ENCODE measurements around the gene KRT7.

The KRT7 gene

DNA sequence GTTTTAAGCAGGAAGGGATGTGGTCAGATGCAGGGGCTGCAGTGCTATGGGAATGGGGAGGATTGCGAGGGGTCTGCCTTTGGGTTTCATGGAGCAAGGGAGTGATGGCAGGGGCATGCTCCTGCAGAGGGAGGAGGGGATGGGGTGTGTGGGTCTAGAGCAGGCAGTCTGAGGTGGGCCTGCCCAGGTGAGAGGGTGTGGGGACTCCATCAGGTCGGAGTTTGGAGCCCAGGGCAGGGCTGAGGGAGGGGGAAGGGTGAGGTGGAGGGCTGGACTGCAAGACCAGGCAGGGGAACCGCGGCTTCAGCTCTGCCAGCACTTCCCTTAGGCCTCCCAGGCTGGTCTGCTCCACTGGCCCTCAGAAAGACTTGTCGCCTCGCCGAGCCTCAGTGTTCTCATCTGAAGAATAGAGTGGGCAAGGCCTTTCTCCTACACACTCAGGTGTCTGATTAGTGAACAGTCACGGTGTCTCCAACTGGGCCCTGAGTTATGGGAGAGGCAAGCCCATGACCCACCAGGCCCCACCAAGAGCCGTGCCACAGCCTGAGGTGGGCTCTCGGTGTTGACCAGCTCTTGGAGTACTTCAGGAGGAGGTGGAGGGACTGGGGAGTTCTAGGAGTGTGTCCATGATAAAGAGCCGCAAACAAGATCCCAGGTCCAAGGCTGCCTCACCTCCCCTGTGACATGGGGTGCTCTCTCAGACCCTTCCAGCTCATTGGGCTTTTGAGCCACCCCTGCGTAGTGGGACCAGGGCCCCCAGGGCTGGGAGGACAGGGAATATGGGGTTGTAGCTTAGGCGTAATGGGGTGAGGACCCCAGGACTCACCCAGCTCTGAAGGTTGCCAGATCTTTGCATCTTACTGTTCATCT lies 21.1 kb upstream of the KRT7 start:
- DNase-seq = no peak

DNA sequence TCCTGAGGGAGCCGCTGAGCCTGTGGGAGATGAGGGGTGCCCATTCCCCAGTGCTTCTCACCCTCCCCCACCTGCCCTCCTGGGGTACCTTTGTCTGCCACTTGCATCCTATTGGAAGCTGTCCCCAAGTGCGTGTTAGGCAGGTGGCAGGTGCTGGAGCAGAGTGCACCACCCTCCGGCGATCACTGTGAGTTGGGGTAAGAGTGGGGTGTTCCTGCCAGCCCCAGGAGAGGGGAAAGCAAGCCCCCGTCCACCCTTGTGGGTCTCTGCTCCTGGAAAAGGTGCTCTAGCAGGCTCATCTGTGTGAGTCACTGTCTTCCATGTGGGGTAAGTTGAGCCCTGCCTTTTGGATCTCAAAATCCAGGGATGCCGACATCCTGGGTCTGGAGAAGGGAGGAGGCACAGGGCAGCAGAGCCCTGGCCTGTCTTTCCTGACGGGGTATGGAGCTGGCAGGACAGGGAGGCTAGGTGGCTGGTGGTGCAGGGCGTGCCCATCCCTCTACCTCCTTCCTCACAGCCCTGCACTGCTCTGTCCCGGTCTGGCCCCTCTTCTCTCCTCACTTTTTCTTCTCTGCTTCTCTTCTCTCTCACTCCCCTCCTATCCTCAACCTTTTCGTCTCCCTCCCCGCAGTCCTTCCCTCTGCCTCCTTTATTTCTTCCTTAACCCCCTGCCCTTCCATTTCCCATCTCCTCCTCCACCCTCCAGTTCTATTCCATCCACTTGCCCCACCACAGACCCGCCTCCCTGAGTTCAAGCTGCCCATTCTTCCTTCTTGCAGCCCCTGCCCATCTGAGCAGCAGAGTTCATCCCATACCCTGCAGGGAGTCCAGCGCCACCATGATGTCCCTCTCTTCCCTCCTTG lies 20.1 kb upstream of the KRT7 start:
- no peak for DNase-seq

DNA sequence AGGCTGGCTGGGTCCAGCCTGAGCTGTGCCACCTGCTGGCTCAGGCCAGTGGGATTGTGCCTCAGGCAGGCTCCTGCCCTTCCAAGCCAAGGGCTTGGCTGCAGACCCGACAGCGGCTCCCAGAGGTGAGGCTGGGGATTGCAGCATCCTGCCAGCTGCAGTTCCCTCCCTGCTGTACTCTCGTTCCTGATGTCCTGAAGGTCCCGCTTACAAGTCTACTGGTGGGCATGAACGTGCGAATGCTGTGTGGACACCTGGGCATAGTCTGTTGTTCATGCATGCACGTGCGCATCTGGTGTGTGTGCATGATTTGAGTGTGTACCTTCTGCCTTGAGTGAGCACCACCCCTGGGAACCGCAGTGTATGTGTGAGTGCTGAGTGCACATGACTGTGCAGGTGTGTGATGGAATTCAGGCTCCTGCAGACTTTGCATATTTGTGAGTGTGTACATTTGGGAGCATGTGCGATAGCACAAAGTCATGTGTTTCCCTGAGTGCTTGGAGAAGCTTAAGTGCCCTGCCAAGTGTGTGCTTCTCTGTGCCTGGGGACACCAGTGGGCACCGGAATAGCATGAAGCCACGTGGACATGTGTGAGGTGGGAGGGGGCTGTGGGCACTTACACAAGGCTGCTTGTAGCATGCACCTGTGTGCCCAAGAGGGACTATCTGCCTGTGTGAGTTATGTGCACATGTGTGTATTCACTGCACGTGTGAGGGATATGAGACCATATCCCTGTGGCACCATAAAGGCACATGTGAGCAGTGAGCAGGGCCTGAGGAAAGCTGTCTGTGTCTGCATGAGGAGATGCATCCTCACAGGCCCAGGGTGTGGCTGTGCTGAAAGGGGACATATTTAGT lies 19.3 kb upstream of the KRT7 start:
- DNase-seq = peak; percentile 75

DNA sequence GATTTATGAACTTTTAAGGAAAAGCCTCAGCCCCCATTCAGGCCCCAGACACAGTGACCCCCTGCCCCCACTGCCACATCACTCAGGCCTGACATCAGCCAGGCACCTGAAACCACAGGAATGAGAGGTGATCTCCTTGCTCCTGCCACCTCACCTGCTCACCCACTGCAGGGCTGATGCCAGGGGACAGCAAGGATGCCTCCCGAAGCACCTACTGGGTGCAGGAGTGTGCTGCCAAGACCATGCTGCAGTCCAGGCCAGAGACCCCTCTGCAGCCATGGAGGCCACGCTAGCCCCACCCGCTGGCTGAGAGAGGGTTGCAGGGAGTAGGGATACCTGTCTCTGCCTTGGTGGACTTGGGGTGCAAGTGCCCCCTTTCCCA lies 18.6 kb upstream of the KRT7 start:
- DNase-seq = no peak

DNA sequence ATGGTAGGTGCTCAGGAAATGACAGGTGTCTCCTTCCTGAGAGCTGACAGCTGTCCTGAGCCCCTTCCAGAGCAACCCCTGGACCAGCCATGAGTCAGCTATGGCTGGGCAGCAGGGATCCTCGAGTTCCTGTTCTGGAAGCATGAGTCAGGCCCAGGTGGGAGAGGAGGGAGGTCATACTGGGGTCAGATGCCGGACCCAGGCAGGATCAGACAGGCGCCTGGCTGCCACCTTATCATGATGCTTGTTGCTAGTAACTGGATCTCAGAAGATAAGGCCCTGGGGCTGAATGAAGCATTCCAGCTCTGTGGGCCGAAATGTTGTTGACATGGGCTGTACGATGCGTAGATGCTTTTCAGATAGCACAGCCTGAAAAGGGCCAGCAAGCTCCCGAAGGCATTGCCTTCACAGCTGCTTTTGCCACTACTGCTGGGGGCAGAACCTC lies 17.4 kb upstream of the KRT7 start:
- DNase-seq = no peak

DNA sequence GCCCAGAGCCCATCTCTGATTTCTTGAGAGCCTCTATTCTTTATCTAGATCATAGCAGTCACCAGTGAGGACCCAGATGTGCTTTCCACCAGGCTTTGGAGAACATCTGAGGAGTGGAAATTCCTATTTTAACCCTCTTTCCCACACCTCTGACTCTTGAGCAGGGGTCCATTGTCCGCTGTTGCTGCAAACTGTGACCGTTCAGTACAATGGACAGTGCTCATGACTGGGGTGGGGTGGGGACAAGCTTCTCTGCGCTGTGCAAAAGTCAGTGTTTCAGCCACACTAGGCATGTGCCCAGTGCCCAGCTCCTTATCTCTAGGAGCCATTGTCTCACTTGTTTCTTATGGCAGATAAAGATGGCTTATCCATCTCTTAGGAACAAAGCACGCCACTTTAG lies 16.9 kb upstream of the KRT7 start:
- no peak for DNase-seq

DNA sequence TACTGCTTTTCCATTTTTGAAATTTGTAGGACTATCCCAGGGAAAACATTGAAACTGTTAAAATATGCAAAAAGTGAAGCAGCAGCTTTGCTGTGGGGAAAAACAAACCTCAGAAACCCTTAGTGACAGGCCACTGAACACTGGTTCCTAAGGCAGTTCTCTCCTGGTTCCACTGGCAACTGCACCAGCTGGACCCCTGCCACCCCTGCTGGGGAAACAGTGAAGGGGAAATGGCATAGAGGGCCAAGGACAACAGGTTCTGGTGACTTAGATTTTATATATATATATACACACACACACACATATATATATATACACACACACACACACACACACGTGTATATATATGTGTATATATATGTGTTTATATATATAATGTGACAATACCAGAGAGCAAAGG lies 16.2 kb upstream of the KRT7 start:
- no peak for DNase-seq

DNA sequence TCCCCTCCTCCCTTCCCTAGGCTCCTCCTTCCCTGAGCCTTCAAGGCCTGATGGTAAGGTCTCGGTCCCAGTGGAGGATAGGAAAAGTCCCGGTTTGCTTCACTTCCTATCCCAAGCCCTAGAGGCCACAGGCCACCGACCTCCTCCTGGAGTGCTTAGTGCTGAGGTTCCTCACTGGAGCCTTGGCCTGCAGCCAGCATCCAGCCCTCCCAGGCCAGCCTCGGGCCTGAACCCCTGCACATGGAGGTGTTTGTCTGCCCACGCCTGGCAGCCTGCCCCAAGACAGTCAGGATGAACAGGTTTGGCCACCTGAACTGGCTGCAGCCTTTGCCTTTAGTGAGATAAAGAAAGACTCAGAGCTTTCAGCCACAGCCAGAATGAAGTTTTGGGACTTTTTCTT lies 15.8 kb upstream of the KRT7 start:
- no peak for DNase-seq

DNA sequence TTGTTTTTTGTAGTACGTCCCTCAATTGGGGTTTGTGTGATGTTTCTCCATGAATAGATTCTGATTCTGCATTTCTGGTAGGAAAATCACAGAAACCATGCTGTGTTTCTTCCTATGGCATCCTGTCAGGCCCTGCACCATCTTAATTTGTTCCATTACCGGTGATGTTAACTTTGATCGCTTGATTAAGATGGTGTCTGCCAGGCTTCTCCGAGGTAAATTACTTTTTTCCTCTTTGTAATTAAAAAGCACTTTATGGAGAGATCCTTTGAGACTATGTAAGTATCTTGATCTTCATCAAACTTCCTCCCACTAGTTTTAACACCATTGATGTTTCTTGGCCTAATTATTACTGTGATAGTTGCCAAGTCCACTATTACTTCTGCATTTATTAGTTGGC lies 15.0 kb upstream of the KRT7 start:
- DNase-seq = no peak

DNA sequence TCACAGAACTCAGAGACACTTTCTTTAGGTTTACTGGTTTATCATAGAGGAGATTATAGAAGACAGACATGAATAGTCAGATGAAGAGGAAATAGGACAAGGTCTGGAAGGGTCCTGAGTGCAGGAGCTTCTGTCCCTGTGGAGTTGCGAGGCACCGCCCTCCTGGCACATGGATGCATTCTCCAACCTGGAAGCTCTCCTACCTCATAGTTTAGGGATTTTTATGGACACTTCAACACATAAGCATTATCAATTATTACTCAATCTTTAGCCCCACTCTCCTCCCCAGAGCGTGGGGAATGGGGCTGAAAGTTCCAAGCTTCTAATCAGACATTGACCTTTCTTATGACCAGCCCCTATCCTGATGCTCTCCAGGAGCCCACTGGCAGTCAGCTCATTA lies 12.6 kb upstream of the KRT7 start:
- DNase-seq = no peak

DNA sequence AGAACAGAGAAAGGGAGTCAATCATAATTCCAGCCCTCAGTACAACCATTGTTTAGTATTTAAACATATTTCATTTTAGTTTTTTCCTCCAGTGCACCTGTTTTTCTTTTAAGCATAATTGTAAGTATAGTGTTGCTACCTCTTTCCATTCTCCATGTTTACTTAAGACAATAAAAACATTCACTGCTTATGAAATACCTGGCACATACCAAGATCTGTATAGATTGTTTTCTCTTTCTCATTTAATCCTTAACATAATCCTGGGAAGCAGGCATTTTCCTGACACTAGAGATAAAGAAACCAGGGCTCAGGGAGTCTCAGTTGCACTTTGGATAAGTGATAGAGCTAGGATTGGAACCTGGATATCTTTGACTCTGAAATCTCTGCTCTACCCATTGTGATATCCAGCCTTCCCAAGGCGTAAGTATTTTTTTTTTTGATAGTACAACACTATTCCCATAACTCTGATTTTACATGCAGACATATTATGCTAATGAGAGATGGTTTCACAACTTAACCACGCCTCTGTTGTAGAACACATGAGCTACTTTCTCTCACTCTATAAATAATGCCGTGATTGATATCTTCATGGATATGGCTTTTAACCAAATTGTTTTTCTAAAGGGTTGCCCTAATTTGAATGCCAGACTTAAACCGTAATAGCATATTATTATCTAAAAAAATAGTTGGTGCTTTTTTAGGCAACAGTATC lies 11.8 kb upstream of the KRT7 start:
- DNase-seq = no peak

DNA sequence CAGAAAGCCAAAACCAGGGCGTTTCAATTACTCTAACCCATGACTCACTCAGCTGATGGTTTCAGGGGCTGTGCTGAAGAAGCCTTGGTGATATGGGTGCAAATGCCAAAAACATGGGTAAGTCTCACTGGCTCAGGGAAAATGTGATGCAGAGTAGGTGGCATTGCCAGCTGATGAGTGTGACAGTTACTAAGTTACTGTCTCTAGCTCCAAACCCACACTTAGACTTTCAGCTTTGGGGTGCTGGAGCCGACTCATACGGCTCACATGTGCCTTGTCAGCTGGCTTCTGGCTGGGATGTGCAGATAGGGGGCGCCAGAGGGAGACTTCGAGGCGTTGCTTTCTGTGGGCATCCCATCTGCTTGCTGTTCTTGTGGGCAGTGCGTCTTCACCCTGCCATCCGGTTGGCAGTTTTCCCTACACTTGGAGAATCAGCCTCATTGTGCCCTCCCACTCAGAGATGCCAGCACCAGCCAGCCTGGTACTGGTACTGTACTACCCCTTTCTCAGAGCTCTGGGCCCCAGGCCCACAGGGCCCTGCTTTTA lies 11.1 kb upstream of the KRT7 start:
- DNase-seq = peak; percentile 57

DNA sequence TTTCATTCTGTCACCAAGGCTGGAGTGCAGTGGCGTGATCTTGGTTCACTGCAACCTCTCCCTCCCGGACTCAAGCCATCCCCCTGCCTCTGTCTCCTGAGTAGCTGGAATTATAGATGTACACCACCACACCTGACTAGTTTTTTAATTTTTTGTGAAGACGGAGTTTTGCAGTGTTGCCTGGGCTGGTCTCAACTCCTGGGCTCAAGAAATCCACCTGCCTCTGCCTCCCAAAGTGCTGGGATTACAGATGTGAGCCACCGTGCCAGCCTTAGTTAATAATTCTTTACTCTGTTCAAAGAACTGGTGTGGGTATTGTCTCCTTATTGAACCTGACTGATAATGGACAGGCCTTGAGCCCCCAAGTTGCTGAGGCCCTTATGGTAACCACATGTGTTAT lies 10.4 kb upstream of the KRT7 start:
- DNase-seq = no peak

DNA sequence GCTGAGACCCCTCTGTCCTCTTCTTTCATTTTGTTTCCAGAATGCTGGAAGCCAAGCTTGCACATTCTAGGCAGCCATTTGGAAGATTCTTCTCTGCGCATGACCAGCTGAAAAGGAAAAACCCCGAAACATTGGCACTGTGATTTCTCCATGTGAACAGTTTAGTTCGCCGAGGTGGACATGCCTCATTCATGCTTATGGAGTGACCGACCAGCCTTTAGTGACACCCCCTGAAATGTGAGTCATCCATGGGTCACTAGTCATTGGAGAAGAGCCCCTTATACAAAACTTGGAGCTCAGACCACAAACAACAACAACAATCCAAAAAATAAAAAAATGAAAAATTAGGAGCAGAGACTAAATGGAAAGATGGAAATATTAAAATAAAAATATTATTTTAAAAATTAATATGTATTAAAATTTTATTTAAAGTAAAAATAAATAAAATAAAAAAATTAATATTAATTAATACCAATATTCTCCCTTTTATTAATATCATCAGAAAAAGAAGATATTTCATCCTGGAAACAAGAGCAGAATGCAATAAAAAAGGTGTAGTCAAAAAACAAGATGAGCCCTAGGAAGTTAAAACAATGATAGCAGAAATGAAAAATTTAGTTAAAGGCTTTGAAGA lies 9.5 kb upstream of the KRT7 start:
- DNase-seq = peak; percentile 71

DNA sequence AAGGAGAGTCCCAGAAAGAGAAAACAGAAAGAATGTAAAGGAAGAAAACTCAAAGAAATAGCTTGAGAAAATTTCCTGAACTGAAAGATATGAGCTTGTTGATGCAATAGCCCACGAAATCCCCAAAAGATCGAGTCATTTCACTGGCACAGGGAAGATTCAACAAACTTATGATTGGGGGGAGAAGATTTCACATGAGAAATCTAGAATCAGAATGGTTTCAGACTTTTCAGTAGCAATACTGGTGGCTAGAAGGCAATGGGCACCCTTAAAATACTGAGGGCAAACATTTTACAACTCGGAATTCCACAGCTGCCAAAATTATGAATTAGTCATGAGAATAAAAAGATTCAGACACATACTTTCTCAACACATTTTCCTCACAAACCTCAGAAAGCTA lies 8.9 kb upstream of the KRT7 start:
- peak; percentile 84 for DNase-seq

DNA sequence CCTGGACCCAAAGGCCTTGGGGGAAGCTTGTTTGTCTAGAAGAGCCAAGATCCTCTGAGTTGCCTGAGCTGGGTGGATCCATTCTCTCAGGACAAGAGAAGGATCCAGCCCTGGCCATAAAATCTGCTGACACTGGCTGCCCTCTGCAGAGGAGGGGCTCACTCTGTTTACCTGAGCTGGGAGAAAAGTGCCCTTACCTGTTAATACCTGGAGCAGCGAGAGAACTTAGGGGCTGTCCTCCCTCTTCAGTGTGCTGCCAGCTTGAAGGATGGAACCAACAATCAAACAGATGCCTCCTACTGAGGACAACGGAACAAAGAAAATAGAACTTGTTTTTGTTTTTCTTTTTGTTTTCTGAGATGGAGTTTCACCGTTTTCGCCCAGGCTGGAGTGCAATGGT lies 7.3 kb upstream of the KRT7 start:
- no peak for DNase-seq

DNA sequence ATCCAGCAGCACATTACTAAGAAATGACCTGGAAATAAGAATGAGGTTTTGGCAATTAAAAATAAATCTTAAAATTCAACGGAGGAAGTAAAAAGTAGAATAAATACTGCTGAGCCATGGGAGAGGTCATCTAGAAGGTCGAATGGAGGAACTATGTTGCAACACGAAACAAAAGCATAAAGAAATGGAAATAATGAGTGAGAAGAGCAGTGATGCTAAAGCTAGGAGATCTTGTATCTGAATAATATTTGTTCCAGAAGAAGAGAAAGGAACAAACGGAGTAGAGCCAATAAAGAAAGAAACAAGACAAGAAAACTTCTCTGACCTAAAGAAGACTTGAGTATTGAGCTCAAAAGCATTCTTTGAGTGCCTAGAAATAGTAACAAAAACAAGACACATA lies 6.6 kb upstream of the KRT7 start:
- no peak for DNase-seq

DNA sequence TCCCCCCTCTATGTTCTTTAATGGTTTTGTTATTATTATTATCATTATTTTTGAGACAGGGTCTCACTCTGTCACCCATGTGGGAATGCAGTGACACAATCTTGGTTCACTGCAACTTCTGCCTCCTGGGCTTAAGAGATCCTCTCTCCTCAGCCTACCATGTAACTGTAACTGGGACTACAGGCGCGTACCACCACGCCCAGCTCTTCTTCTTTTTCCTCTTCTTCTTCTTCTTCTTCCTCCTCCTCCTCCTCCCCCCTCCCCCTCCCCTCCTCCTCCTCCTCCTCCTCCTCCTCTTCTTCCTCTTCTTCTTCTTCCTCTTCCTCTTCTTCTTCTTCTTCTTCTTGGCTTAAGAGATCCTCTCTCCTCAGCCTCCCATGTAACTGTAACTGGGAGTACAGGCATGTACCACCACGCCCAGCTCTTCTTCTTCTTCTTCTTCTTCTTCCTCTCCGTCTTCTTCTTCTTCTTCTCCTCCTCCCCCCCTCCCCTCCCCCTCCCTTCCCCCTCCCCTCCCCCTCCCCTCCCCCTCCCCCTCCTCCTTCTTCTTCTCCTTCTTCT lies 5.4 kb upstream of the KRT7 start:
- no peak for DNase-seq

DNA sequence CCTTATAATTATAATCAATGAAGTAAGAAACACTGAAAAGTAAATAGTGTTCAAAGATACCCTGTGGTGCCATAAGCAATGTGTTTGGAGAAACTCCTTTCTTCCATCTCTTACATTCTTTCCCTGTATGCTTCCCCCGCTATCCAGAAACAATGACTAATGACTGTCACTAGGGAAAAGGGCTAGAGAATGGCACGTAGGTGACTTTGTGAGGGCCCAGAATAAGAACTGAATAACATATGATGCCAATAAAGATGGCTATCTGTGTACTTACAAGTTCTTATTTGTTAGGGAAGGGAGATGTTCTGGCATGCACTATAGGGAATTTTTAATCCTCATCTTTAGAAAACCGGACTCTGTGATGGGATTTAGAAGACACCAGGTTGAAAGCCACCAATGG lies 4.7 kb upstream of the KRT7 start:
- peak; percentile 90 for DNase-seq

DNA sequence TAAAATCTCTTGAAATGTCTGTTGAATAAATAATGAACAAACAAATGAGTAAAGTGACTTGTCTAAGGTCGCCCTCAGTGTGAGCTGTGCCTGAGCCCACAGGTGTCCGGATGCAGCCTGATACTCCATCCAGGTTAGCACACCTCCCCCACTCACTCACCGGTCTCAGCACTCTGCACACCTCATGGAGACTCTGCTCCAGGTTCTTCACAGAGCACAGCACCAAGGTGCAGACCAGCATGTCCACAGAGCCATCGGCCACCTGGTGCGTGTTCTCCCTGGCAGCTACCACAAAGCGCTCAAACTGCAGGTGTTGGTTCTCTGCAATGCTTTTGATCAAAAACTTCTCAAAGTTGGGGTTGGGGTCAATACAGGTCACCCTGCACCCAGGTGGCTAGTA lies 4.1 kb upstream of the KRT7 start:
- DNase-seq = no peak

DNA sequence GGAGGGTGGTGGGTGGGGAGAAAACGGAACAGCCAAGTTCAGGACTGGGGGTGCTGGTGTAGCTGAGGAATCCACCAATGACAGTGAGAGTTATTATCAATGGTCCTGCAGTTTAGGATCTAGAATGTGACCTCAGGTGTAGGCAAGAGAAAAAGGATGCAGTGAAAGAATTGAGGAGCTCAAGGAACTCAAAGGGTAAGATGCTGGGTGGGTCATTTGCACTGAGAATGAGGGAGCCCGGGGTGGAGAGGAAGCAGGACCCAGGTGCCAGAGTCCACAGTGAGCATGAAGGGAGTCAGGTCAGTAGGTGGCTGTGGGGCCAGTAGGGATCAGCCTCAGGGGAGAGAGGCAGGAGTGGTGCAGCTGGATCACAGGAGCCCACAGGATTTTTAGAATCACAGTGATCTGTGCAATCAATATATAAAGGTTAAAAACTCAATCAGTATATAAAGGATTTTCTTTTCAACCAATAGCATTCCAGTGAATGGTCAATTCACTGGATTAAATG lies 3.2 kb upstream of the KRT7 start:
- no peak for DNase-seq

Measured in fibroblast of skin of back (primary cell).